GM21526 (cell line): Measurements from ENCODE around the gene PLA2G3.
"Not testable (repeated sequence)": the region's sequence is repeated elsewhere in the genome, so short reads cannot be mapped to it uniquely, and the experiment has no call there.

Experiments used
- ATAC-seq: cut with Tn5 transposase; IDR thresholded peaks from one replicate; pipeline ENCODE4 v1.9.1; 2021; ENCODE audit warnings: moderate library complexity; ENCODE audit not compliant: unreplicated experiment, low FRiP score

PLA2G3 gene

GRCh38 chr22:31103111-31103510, 37.2 kb downstream of the PLA2G3 start:
- no peak for ATAC-seq

- no peak for ATAC-seq
Observed at GRCh38 chr22:31102441-31103081, 37.7 kb downstream of the PLA2G3 start.

- ATAC-seq: no peak
Observed at GRCh38 chr22:31100762-31101525, 39.4 kb downstream of the PLA2G3 start.

GRCh38 chr22:31099841-31100761, 40.2 kb downstream of the PLA2G3 start:
- no peak for ATAC-seq

GRCh38 chr22:31099386-31099785, 40.9 kb downstream of the PLA2G3 start:
- ATAC-seq: no peak

GRCh38 chr22:31098632-31099110, 41.6 kb downstream of the PLA2G3 start:
- ATAC-seq: no peak

GRCh38 chr22:31097941-31098631, 42.2 kb downstream of the PLA2G3 start:
- no peak for ATAC-seq

- ATAC-seq: not testable (repeated sequence)
Observed at GRCh38 chr22:31097539-31097938, 42.8 kb downstream of the PLA2G3 start.

GRCh38 chr22:31096657-31097279, 43.5 kb downstream of the PLA2G3 start:
- no peak for ATAC-seq

- ATAC-seq: no peak
Observed at GRCh38 chr22:31095637-31096249, 44.6 kb downstream of the PLA2G3 start.

GRCh38 chr22:31094741-31095140, 45.6 kb downstream of the PLA2G3 start:
- no peak for ATAC-seq

- ATAC-seq: no peak
Observed at GRCh38 chr22:31094021-31094551, 46.2 kb downstream of the PLA2G3 start.

GRCh38 chr22:31093086-31093850, 47.0 kb downstream of the PLA2G3 start:
- no peak for ATAC-seq

- ATAC-seq: no peak
Observed at GRCh38 chr22:31092161-31092560, 48.1 kb downstream of the PLA2G3 start.

GRCh38 chr22:31091106-31091975, 49.0 kb downstream of the PLA2G3 start:
- no peak for ATAC-seq

- no peak for ATAC-seq
Observed at GRCh38 chr22:31090217-31091085, 49.9 kb downstream of the PLA2G3 start.
